Activated CD8-positive, alpha-beta memory T cell treated with anti-CD3 and anti-CD28 coated beads for 1 hour (primary cell): ENCODE measurements around the gene EFCAB13.

Experiments used
- DNase-seq, 2 donors: peaks; one replicate each; pipeline ENCODE4 v3.0.0-alpha.2; 2020; ENCODE audit warnings: low read depth in 1 of 2; ENCODE audit errors: extremely low read depth in 1 of 2

The EFCAB13 gene

GRCh38 chr17:47323382-47324223 is at the start of gene EFCAB13:
TSS of gene EFCAB13 (plus strand) at chr17:47323955. CDS start at chr17:47328354, 4,399 bp downstream.
- DNase-seq = peak; percentile 25 to 69

DNA sequence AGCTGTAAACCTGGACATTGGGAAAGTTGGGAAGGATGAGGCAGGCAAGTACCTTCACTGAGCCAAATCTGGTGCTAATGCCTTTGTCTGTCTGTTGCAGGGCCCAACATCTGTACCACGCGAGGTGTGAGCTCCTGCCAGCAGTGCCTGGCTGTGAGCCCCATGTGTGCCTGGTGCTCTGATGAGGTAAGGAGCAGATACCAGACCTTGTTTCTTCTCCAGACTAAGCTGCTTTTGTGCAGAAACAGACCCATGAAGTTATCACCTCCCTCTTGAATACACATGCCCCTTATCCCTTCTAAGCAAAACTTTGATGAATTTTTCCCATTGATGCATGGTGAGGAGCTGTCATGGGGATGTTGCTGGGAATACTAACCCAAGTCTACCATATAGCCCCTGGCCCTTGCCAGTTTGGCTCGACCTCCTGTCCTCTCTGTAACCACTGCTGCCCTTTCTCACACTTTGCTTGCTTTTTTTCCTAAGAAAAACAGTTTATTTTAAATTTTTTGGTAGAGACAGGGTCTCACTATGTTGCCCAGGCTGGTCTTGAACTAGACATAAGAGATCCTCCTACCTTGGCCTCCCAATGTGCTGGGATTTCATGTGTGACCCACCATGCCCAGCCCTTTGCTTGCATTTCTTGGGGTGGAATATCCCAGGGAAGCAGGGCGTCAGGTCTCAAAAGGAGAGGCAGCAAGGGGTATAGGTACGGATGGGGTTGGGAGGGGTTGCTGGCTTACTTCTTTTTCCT is 49.3 kb upstream of the EFCAB13 start:
- DNase-seq = no peak

DNA sequence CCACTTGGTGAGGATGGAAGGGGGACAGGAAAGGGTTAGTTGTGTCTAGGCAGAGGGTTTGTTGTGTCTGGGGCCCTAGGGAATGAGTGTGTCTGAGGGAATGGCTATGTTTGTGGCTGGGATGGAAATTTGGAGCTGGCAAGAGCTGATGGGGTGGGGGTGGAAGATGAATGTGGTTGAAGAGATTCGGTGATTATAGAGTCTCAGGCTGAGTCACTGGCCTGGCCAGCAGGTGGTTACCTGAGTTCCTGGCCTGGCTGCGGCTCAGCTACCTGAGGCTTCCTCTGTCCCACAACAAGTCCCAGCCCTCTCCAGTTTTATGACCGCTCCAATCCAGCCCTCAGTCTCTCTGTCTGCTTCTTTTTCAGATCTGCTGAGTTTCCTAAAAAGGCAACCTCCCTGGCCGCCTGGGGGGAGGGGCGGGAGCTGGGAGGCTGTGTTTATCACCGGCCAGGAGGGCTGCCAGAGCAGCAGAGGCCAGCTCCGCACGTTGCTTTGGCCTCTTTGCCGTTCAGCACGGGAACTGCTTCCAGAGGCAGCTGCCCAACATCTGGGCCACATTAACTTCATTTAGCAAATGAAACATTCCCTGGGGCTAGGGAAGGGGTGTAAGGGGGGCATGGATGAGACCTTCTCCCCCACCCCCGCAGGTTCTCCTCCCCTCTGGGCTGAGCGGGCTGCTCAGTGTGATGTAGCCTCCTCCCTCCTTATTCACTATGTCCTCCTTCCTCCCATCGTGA is 48.3 kb upstream of the EFCAB13 start:
- no peak for DNase-seq

DNA sequence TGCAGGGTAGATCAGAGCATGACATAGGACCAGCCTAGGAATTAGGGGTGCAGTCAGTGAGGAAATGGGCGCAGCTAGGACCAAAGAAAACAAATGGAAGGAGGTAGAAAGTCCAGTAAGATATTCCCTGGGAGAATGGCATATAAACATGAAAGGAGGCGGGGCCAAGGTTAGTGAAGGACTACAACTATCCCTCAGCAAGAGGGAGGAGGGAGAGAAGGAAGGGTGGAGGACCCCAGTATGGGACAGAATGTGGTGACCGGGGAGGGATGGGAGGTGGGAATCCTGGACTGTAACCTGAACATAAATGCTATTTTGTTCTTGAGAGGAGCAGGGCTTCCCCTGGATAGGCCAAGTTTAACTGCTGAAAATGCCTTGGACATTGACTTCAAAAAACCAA is 47.3 kb upstream of the EFCAB13 start:
- DNase-seq = no peak

DNA sequence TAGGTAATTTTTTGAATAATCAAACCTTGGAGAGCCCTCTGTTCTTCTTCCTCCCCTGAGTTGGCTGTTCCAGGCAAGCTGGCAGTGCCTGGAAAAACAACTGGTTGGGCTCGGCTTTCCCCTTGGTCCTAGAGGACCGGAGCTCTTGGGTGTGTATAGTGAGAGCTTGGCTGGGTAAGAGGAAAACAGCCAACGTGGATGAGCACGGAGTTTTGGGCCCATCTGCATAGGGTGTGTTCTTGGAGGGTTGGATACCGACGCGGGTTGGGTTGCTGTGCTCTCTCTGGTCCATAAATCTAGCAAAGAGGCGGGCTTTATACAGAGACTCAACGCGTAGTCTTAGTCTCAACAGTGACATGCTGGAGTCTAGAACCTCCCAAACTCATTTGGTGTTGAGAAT is 46.9 kb upstream of the EFCAB13 start:
- DNase-seq = no peak

DNA sequence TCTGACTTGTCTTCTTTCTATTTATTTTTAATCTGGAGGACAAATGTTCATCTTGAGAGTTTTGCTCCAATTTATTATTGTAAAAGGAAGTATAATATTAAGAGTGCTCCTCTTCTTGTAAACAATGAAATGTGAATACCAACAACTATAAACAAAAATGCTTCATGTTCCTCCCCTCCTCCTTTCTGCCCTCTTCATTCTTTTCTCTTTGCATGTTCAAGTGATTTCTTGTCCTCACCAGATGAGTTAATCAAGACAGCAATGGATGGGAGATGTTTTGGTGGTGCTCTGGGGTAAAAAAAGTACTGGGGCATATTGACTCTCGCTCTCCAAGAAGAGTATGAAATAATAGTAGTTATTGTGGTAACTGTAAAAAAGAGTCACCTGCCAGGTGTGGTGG is 45.8 kb upstream of the EFCAB13 start:
- no peak for DNase-seq

- DNase-seq = no peak
These were observed 45.2 kb upstream of the EFCAB13 start for GRCh38 chr17:47278561-47278960.

DNA sequence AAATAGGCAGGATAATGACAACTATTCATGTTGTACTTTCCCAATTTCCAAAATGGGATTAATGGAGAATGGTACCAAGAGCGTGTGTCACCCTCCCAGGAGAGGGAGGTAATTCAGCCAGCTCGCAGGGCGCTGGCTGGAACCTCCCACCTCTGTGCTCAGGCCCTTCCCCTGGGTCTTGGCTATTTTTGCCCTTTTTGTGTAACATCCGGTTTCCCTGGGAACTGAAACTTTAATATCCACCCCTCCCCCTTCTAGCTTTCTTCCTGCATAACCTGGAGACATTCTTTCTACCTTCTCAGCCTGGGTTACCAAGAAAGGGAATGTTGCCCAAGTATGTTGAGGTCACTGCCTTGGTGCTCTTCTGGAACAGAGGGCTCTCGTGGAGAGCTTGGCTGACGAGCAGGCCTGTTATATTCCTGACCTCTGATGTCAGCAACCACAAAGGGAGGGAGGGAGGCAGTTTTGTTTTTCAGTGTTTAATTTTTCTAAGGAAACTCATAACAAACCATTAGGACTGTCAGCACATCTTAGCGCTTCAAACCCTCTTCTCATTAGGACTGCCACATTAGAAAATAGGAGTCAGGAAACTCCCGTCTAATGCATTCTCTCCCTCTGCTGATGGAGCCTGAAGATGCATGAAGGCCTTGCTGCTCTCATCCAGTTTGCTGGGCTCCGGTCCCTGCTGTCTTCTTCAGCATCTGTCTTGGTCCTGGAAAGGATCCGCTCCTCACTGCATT is 44.5 kb upstream of the EFCAB13 start:
- no peak for DNase-seq

GRCh38 chr17:47280072-47280811 is 43.5 kb upstream of the EFCAB13 start:
- no peak for DNase-seq

- no peak for DNase-seq
These were observed 42.5 kb upstream of the EFCAB13 start for GRCh38 chr17:47281216-47281615.

GRCh38 chr17:47285003-47285402 is 38.8 kb upstream of the EFCAB13 start:
- no peak for DNase-seq

- DNase-seq = no peak
These were observed 37.4 kb upstream of the EFCAB13 start for GRCh38 chr17:47286198-47286914.

GRCh38 chr17:47287068-47287467 is 36.7 kb upstream of the EFCAB13 start:
- no peak for DNase-seq

DNA sequence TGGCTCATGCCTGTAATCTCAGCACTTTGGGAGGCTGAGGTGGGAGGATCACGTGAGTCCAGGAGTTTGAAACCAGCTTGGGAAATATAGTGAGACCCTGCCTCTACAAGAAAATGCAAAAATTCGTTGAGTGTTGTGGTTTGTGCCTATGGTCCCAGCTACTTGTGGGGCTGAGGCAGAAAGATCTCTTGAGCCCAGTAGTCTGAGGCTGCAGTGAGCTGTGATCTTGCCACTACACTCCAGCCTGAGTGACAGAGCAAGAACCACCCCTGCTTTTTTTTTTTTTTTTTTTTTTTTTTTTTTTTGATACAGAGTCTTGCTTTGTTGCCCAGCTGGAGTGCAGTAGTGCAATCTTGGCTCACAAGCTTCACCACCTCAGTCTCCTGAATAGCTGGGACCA is 36.1 kb upstream of the EFCAB13 start:
- no peak for DNase-seq

GRCh38 chr17:47288531-47289116 is 35.1 kb upstream of the EFCAB13 start:
- DNase-seq = no peak

- no peak for DNase-seq
These were observed 34.5 kb upstream of the EFCAB13 start for GRCh38 chr17:47289302-47289701.

- no peak for DNase-seq
These were observed 32.9 kb upstream of the EFCAB13 start for GRCh38 chr17:47290870-47291241.

- no peak for DNase-seq
These were observed 32.4 kb upstream of the EFCAB13 start for GRCh38 chr17:47291242-47291873.

DNA sequence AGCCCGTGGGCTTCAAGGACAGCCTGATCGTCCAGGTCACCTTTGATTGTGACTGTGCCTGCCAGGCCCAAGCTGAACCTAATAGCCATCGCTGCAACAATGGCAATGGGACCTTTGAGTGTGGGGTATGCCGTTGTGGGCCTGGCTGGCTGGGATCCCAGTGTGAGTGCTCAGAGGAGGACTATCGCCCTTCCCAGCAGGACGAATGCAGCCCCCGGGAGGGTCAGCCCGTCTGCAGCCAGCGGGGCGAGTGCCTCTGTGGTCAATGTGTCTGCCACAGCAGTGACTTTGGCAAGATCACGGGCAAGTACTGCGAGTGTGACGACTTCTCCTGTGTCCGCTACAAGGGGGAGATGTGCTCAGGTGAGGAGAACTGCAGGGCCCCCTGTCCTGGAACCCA is 31.5 kb upstream of the EFCAB13 start:
- DNase-seq = no peak
